Stimulated activated CD4-positive, alpha-beta T cell treated with anti-CD3 and anti-CD28 coated beads, Interleukin-4, amount 100 ng/mL, for 48 hours (primary cell): ENCODE results near the gene TET2.

Experiments
- DNase-seq, 2 donors: peaks; one replicate each; pipeline ENCODE4 v3.0.0-alpha.2; 2020; ENCODE audit warnings: low read depth in 2 of 2

The TET2 gene

DNA sequence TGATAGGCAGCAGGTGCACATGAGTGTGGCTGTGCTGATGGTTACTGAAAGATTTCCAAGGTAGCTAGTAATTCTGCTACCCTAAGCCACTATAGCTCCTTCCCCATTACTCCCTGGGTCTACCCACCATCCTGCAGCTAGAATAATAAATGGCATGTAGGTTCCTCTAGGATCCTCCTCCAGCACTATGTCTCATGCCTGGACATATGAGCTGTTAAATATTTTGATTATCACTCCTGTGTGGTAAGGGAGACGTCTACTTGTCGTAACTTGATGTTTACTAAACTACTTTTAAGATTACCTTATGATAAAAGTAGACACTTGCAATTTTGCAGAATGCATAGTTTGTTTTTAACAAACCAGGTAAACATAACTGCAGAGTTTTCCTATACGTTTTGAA is 35.5 kb downstream of the TET2 start:
- DNase-seq = no peak

DNA sequence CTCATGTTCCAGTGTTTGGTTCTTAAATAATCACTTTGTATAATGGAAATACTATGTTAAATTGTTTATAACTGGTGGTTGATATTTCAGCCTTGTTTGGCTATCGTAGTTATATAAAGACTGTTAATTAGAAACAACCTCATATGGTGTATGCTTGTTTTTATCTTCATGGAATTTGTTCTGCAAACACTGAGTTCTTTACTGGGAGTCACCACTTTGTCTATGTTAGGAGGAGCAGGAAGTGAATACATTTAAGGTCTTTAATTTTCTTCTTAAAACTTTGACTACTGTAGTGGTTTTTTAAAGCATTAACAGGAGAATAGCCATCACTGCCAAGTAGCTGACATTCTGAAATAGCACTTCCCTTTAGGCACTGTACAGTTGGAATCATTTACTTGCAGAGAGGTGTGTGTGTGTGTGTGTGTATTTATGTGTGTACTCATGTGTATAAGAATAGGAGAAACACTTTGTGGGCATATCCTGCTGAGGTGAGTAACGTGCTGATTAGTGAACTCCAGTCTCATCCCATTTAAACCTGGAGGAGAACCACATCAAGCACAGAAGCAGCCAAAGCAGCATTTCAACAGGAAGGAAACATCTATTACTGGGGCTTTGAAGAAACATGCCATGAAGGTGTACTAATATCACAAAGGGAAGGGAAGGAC is 37.8 kb downstream of the TET2 start:
- no peak for DNase-seq

DNA sequence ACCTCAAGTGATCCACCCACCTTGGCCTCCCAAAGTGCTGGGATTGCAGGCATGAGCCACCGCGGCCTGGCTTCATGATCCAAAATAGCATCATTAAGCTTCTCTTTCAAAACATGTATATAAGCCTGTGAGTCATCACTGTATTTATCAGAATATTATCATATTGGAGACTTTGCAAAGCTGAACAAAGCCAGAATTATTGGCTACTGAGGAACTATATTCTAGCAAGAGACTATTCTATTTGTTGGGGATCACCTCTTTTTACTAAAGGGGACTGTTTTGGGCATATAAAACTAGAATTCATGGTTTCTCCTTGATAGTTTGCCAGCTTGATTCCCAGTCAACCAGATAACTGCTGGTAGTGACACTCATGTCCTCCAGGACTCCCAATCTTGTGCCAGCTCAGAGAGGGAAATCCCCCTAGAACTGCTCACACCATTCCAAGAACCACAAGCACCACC is 40.1 kb downstream of the TET2 start:
- no peak for DNase-seq

DNA sequence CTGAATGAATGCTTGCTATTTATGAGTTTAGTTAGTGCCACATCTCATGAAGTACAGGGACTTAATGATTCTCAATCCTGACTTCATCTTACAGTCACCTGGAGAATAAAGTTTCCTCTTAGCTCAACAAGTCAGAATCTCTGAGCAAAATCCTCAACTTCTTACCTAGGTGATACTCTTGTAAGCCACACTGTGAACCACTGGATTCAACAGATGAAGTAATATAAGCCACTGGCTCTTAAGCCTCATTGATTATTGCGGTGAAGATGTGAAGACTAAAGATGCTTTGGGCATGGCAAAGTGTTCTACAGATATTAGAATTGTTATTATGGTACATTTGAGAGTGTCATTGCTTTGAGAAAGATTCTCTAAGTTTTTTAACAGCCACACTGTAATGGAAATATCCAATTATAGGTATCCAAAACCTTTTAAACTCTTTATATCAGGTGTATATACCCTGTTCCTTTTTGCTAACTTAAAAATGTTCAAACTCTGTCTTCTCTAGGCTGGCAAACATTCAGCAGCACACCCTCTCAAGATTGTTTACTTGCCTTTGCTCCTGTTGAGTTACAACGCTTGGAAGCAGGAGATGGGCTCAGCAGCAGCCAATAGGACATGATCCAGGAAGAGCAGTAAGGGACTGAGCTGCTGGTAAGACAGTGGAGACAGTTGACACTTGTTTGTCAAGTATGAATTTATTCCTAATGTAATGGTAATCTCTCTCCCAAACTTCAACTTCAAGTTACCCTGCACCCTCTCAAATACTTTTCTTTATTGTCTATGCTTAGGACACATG is 43.4 kb downstream of the TET2 start:
- DNase-seq = no peak

DNA sequence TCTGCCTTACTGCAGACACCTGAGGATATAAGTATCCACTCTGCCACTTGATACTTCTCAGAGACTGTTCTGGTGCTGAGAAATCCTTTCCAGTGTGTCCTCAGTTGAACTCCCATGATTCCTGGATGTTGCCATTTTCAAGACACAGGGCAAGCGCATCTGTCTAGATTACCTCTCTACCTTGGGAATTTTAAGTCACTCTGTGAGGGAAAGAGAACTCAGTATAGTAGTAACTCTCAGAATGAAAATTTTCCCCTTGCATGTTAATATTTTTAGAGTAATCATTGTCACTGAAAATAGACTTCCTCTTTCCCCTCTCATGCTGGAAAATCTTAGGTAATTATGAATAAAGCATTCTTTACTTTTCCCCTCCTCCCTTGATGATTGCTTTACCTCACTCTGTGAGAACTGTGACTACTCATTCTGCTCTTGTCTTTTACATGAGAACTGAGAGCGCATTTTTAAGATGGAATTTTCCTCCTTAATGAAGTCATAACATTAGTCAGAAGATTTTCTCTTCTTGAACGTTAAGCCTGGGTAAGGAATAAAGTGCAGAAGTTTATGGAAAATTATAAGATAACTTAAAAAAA is 45.0 kb downstream of the TET2 start:
- no peak for DNase-seq

DNA sequence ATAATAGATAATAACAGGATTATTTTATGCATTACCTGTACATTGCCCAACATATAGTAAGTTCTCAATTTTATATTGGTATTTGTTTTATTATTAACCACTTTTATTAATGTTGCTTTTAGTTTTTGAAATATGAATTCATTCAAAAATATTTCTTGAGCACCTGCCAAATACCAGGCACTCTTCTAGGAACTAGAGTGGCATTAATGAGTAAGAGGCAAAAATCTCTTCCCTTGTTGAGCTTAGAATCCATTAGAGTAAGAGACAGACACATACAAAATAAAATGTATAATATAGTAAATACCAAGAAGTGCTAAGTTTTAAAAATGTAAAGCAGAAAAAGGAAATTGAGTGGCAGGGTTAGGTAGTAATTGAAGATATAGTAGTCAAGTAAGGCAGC is 45.8 kb downstream of the TET2 start:
- DNase-seq = no peak

DNA sequence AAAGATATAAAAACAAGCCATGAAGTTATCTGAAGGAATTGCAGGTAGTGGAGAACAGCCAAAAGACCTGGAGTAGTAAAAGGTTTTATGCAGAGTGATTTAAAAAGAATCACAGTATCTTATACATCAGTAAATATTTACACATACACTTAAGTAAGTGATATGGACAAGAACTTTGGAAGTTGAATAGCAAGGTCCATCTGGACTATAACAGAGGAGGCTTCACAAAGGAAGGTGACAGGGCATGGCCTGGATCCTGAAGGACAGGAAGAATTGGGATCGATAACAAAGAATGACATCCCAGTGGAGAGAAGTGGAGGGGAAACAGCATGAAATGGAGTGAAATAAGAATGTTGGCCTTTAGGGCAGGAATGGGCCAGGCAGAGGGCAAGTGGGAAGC is 46.2 kb downstream of the TET2 start:
- DNase-seq = no peak

DNA sequence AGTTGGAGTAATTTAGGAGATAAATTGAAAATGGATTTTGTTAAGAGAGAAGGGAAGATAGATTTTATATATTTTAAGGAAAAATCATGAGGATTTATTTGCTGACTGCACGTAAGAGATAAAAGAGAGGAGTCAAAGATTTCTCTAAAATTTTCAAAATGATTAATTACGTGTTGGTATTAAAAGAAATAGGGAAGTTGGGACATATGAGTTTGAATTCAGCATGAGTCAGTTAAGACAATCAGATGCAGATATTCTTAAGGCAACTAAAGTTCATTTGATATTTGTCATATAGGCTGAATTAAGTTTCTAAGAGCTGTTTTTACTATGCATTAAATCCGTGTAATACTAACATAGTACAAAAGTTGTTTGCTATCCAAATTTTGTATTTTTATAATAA is 46.9 kb downstream of the TET2 start:
- DNase-seq = no peak

DNA sequence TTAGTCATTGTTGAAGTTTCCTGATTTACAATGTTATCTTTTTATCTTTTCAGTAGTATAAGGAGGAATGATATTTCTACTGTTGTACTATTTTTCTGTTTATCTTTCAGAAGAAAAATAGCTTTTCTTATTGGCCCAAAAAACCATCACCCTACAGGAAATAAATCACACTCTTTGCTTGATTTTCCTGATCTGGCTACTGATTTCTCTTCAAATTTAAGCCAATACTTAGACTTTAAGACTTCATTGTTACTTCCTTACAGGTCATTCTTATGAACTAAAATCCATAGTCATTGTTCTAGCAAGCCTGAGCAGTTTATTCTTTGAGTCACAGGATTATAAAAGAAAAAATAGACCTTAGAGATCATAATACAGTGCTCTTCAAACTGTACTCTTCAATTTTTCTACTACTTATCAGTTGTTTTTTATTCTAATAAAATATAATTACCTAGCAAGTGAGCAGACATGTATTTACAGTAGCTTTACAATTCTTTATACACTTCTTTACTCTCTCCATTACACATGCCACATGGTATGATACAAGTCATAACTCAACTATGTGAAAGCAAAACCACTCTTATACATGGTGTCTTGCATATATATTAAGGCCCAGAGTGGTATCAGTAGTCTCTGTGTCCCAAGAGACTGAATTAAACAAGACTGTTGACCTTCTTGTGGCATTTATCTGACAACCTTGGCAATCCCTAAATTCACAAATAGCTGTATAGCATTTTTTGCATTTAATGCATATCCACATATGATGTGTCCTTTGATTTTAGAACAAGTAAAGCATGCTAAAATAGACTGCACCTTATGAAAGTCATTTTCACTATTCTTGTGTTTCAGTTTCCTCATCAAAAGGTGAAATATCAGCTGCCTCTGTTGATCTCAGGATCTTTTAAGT is 47.9 kb downstream of the TET2 start:
- no peak for DNase-seq

DNA sequence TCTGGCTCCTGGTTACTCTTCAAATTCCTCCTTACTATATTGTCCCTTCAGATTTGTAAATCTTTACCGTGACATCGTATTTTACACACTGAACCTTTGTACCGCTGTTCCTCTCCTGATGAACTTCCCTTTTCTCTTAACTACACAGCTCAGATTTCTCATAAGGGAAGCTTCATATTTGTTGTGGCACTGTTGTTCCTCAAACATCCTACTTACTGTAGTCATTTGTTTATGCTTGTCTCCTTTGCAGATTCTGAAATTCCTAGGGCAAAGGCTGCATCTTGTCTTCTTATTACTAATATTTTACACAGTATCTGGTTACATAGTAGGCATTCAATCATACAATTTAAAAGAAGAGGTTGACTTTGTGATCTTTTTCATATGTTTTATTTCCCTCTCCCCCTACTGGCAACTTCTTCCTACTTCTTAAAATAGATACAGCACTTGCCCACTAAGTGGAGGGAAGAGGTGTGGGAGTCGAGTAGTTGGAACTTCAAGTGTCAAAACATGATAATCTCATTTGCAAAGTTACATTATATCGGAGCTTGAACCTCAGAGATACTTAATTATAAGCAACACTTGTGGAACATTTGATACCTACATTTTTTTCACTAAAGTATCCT is 50.0 kb downstream of the TET2 start:
- DNase-seq = no peak

DNA sequence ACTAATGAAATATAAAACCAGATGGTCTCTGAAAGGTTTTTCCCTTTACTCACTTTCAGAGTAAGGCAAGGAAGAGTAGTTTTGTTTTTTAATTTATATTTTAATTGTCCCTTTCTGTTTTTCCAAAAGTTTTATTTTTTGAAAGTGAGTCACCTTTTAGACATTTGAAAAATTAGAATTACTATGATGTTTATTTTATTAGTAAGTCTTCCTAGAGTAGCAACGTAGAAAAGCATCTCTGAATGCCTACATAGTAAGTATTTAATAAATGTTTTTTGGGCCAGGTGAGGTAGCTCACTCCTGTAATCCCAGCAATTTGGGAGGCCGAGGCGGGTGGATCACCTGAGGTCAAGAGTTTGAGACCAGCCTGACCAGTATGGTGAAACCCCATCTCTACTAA is 51.1 kb downstream of the TET2 start:
- DNase-seq = no peak

DNA sequence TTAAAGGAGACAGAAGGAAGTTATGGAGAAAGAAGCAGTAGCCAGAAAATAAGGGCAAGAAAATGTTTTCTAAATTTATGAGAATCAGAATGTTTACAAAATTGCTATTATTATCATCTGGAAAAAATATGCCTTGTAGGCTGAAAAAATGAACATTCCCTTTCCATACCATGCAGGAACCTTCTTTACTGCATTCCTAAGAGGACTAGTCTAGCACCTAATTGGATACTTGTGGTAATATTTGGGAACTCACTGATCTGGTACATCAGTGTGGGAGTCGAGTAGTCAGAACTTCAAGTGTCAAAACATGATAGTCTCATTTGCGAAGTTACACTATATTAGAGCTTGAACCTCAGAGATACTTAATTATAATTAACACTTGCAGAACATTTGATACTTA is 51.9 kb downstream of the TET2 start:
- DNase-seq = no peak

DNA sequence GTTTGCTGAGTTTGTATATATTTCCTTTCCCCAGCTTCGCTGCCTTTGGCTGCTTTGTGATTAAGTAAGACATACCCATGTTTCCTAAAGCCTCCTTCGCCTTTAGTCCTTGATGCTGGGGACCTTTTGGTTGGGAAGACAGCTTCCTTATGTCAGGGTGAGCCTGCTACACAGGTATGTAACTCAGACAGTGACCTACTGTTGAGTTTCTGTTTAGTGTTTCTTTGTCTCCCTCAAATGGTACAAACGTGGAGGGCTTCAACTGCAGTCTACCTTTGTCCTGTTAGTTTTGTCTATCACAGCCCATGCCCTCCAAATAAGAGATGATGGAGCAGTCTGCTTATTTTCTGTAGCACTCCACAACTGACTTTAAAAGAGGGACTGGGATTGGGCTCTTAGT is 59.5 kb downstream of the TET2 start:
- no peak for DNase-seq

DNA sequence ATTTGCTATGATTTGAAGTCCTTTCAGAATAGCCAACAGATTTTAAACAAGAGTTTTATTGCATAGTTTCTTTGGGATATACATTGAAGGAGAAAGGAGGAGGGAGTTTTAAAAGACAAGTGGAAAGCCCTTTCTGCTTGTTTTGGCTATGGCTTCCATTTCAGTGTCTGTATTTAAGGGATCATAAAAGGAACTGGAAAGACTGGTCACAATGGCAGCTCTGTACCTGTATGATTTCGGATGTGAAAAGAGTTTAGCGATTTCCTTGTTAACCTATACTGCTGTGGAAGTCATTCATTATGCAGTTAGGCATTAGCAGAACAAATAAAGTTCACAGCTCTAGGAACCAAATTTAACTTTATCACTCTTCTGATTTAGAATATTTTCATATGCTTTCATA is 60.7 kb downstream of the TET2 start:
- no peak for DNase-seq

DNA sequence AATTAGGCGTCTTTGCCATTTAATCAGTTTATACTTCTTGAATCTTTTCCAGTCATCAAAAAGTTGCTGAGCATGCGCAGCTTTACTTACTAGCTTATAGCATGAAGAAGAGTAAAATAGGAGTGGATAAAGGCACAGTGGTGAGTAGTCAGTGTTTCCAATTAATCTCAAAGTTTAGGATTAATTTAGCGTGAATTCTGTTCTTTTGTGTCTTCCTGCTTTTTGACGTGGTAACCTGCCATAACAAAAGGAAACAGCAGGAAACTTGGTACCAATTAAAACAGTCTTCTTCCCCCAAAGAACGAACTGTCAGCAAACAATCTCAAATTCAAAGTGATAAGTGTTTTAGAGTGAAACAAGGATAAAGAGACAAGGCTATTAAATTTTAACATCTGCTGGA is 61.9 kb downstream of the TET2 start:
- no peak for DNase-seq

DNA sequence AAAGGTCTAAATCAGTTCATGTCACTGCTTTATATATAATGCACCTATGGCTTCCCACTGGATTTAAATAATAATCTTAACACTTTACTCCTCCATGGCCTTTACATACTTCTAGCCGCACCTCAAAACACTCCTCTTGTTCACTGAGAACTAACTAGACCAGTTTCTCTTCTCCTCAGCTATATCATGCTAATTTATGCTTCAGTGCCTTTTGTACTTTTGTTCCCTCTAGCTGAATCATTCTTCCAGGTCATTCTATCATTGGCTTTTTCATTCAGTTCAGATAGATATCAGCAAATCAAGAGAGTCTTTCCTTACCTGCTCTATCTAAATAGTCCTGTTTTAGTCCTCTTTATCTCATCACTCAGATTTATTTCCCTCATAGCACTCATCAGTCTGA is 64.2 kb downstream of the TET2 start:
- no peak for DNase-seq

DNA sequence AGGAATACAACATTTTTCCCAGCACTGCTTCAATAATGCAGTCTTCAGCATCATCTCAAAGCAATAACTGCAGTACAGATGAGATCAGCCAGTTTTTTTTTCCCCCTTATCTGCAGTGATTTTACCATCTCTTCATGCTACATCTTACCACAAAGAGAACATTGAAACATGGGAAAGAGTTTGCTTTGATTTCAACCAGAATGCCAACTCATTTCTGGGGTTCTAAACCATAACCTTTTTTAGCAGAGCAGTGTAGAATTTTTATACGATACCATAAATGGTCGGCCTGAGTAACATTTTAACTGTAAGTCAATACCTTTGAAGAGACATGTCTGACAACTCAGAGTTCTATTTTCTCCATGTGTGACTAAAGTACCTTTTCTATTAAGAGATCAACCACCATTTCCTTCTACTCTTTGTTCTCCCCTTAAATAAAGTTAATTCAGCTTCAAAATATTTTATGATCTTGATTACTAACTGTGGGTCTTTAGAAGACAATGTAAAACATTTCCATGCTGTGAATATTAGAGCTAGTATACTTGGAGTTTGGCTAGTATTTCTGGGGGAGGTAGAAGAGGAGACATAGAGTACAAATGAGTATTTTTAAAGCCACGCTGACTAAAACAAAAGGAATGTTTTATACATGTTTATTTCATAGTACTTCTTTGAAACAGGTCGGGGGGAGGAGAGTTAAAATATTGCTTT is 69.1 kb downstream of the TET2 start:
- DNase-seq = no peak

DNA sequence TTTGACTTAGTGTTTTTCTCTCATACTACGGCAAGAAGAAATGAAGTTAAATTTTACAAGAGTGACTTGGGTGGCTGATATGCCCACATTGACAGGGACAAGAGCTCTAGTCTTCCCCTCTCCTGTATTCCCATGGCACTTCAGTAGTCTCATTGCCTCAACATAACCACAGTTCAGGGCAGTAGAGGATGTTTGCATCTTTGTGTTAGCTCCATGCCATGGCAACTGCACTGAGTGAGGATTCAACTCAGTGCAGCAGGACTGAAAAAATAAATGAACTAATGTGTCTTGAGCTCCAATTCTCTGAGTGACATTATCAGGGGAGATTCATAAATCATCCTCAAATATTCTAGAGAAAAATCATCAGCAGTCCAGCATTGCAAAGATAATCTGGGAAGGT is 78.8 kb downstream of the TET2 start:
- no peak for DNase-seq

DNA sequence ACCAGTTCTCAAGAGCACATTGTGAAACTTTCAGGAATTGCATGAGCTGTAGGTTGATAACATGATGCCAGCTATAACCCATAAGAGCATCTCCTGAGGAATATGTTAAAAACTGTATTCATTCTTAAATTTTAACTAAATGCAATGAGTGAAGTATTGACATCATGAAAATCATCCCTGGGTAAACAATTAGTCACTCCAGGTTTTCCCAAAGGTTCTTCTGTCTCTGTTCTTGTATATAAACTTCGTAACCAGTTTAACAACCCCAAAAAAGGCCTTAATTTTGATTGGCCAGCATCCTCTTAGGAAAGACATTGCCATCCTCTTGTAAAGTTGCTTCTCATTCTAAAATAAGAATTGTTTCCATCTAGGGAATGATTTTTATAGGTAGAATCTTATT is 80.4 kb downstream of the TET2 start:
- no peak for DNase-seq

DNA sequence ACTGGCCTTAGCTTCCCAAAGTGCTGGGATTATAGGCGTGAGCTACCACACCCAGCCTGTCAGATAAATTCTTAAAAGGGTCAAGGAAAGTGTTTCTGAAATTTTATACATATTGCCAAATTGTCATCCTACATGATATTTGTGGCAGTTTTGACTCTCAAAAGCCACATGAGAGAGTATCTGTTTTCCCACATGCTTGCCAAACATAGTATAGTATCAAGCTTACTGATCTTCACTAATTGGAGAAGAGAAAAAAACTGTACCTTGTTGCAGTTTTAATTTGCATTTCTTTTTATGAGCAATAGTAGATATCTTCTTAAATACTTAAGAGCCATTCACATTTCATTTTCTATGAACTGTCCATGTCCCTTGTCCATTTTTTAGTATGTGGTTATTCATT is 83.6 kb downstream of the TET2 start:
- DNase-seq = no peak

DNA sequence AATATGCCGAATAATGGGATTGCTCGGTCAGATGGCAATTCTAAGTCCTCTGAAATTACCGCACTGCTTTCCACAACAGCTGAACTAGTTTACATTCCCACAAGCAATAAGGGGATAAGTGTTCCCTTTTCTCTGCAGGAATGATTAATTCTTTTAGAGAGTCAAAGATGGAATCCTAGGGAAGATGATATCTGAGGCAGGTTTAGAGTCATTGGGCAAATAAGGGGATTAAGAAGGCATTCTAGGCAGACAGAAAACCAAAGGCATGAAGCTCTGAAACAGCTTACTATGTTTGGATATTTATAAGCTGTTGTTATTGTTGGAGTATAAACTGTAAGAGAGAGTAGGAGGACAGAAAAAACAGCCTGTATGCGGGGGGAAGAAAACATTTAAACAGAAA is 85.7 kb downstream of the TET2 start:
- no peak for DNase-seq
